Hematopoietic multipotent progenitor cell (in vitro differentiated cells): Measurements from ENCODE around the gene HPN. TPM values are rescaled to one million over a fixed set of nuclear protein-coding genes. Genes with fewer than 3 reads are reported as not detected.
"Not testable (repeated sequence)": the region's sequence is repeated elsewhere in the genome, so short reads cannot be mapped to it uniquely, and the experiment has no call there.

Experiments
- DNase-seq, 3 donors: peaks; one replicate each; pipeline ENCODE4 v3.0.0-alpha.2; 2011 to 2015; ENCODE audit warnings: low read depth in 2 of 3, low spot score in 2 of 3
- total RNA-seq: library from RNA; depleted of rRNA; stranded (reverse); fragments of >200 nt; gene quantifications from one replicate; pipeline ENCODE4 v1.2.3, GENCODE V29; 2012

HPN gene
- total RNA-seq, 1 donor: under 0.01 TPM

GRCh38 chr19:35099155-35099896 lies 57.8 kb downstream of the HPN start:
- no peak for DNase-seq

GRCh38 chr19:35099897-35100275 lies 58.4 kb downstream of the HPN start:
- no peak for DNase-seq

- no peak for DNase-seq
Measured at GRCh38 chr19:35100588-35101533, 59.3 kb downstream of the HPN start.

- DNase-seq: not testable (repeated sequence)
Measured at GRCh38 chr19:35101949-35102348, 60.4 kb downstream of the HPN start.

- DNase-seq: not testable (repeated sequence)
Measured at GRCh38 chr19:35103614-35104013, 62.1 kb downstream of the HPN start.

GRCh38 chr19:35104361-35104760 lies 62.8 kb downstream of the HPN start:
- DNase-seq: no peak

- no peak for DNase-seq
Measured at GRCh38 chr19:35105047-35105410, 63.5 kb downstream of the HPN start.

GRCh38 chr19:35105411-35106290 lies 64.1 kb downstream of the HPN start:
- no peak for DNase-seq

- DNase-seq: no peak
Measured at GRCh38 chr19:35106291-35106583, 64.7 kb downstream of the HPN start.

- no peak for DNase-seq
Measured at GRCh38 chr19:35106898-35107541, 65.5 kb downstream of the HPN start.

GRCh38 chr19:35107545-35107944 lies 66.0 kb downstream of the HPN start:
- no peak for DNase-seq

GRCh38 chr19:35108730-35109129 lies 67.2 kb downstream of the HPN start:
- DNase-seq: no peak

- DNase-seq: peak in 2 of 3 donors; percentile 18 to 34
Measured at GRCh38 chr19:35109395-35110112, 68.0 kb downstream of the HPN start.

- DNase-seq: no peak
Measured at GRCh38 chr19:35110974-35111373, 69.5 kb downstream of the HPN start.

- no peak for DNase-seq
Measured at GRCh38 chr19:35112995-35113688, 71.6 kb downstream of the HPN start.

GRCh38 chr19:35114353-35115176 lies 73.0 kb downstream of the HPN start:
- DNase-seq: peak; percentile 52 to 85 (median 79)

GRCh38 chr19:35115177-35115951 lies 73.8 kb downstream of the HPN start, which contains the start of gene FXYD3:
FXYD3 (plus strand) TSS chr19:35115823; CDS start chr19:35119377, 3,554 bp downstream.
- DNase-seq: no peak
